ENCODE results near the gene PSMC3IP.
"Not testable (repeated sequence)": the region's sequence is repeated elsewhere in the genome, so short reads cannot be mapped to it uniquely, and the experiment has no call there.

Gene PSMC3IP, protein sequence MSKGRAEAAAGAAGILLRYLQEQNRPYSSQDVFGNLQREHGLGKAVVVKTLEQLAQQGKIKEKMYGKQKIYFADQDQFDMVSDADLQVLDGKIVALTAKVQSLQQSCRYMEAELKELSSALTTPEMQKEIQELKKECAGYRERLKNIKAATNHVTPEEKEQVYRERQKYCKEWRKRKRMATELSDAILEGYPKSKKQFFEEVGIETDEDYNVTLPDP

DNA sequence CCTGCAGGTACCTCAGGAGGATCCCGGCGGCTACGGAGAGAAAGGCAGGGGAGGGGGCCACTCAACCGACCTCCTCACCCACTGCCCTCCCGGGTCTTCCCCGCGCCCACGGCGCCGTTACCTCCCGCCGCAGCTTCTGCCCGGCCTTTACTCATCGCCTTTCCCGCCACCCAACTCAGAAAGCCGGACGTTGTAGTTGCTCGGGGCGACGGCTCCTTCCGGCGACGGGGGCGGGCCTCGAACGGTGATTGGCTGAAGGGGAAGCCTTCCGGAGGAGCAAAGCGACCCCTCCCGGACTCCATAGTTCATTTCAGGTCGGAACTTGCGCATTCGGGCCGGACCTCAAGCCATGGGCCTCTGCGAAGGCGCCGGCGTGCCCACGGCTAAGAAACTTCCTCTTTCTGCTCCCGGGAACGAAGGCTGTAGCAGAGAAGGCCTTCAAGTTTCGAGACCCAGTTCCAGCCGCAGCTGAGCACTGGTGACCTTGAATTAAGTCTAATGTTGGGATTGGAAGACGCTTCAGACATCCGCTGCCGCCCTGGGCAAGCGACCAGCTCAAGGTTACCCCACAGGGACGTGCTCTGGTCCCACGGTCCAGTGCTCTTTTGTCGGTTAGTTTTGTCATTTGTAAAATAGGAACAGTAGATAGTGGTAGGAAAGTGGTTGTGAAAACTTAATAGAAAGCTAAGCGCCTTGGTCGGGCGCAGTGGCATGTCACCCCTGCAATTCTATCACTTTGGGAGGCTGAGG is at the start of gene PSMC3IP:
TSS of gene PSMC3IP (minus strand) at position 198 of the 750 bp plus-strand sequence. CDS start at position 155, 43 bp downstream.
- DNase-seq (ENCODE audit: low read depth): peak; percentile 95

DNA sequence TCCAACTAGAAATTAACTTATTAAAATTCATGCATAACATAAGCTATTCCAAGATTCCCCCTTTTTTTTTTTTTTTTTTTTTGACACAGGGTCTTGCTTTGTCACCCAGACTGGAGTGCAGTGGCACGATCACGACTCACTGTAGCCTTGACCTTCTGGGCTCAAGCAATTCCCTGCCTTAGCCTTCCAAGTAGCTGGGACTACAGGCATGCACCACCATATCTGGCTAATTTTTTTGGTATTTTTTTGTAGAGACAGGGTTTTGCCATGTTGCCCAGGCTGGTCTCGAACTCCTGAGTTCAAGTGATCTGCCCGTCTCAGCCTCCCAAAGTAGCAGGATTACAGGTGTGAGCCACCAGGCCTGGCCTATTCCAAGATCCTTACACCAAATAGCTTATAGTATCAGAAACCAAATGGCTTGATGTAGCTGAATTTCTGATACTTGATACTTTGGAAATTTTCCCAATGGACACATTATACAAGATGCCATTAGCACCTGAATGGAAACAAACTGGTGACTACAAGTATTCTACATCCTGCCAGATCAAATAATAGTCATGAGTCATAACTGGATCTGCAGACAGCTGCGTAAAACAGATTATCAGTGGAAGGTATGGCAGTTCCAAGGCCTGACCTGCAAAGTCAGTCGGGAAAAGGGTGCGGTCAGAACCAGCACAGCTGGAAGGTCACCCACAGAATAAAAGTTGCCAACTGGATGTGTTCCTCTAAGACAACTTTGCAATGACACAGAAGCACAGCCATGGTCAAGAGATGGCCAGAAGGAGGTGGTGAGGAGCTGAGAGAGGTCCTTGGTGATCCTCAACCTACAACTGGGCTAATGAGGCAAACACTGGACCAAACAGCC is 46.4 kb upstream of the PSMC3IP start:
- no peak for DNase-seq (ENCODE audit: low read depth)

DNA sequence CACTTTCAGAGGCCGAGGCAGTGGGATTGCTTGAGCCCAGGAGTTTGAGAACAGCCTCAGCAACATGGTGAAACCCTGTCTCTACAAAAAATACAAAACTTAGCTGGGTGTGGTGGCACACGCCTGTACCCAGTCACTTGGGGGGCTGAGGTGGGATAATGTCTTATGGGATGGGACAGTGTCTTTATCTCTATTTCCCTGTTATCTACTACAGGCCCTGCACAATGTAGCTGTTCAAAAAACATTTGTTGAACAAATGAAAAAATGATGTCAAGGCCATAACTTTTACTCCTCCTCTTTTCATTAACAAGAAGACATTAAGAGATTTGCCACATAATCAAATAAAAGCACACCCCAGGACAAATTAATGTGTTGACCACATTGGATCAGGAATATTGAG is 45.7 kb upstream of the PSMC3IP start:
- no peak for DNase-seq (ENCODE audit: low read depth)

DNA sequence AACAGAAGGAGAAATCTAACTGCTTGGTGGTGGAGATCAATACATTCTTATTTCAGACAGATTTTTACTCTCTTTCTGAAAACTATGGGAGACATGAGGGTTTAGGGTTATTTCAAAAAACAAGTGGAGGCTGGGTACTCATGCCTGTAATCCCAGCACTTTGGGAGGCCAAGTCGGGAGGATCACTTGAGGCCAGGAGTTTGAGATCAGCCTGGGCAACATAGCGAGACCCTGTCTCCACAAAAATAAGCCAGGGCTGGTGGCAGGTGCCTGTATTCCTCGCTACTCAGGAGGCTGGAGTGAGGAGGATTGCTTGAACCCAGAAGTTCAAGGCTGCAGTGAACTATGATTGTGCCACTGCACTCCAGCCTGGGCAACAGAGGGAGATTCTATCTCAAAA is 44.5 kb upstream of the PSMC3IP start:
- not testable (repeated sequence) for DNase-seq (ENCODE audit: low read depth)

DNA sequence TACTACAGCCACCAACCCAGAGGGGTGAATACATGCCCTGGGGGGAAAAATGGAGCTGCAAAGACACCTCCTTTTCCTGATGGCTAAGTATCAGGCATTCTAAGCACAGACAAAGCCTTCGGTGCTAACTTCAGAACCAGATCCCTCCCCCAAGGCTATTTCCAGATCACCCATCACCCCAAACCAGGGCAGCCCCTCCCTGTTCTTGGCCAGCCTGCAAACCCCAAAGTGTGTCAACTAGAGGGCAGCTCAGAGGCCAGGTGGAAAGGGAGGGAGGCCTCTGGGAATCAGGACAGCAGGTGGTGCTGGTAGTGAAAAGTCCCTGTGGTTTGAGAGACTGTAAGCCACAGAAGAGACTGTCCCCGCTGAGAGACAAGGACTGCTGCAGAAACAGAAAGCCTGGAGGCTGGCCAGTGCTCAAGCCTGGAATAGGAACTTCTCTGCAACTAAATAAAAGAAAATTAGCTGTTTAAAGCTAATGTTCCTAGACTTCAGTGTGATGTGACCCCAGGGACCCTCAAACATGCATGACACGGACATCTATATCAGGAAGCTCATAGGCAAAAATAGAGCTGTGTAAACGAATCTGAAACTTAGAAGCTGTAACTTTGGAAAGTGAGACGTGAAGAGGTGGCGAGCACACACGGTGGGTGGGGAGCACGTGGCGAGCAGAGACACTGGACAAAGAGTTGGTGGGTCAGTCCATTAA is 41.1 kb upstream of the PSMC3IP start:
- DNase-seq (ENCODE audit: low read depth): peak; percentile 40

DNA sequence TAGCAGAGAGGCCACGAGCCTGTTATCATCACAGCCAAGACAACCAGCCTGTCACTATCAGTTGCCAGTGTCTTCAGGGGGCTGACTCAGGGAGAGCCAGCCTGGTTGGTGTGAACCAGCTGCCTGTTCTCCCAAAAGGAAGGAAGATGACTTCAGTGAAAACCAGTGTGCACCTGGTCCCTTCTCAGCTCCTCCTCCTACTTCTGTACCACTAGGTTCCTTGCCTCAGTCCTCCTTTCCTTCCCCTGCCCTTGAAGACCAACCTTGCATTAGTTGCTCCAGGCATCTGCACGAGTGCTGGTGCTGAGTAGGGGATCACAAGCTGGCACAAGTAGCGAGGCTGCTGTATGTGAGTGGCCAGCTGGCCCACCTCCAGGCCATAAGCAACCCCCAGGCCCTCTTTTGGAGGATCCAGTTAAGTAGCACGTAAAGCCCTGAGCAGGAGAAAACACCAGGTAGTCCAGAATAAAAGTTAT is 40.5 kb upstream of the PSMC3IP start:
- DNase-seq (ENCODE audit: low read depth): no peak

DNA sequence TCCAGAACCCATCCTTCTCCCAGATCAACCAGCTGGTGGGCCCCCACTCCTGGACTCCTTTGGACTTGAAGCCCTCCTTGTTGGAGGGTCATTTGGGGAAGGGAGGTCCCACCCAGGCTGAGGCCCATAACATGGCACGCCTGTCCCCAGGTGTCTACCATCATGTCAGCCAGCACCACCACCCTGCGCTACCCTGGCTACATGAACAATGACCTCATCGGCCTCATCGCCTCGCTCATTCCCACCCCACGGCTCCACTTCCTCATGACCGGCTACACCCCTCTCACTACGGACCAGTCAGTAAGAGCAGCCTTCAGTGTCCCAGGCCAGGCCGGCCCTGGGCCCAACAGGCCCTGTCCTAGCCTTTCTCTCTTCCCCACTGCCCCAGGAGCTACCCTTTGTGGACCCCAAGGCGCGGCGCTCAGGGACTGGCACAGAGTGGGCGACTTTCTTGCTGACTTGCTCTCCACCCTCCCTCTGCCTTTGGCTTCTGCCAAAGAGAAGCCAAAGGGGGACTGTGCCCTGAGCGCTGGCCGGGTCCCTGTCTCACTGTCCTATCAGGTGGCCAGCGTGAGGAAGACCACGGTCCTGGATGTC is 36.3 kb upstream of the PSMC3IP start:
- DNase-seq (ENCODE audit: low read depth): no peak

DNA sequence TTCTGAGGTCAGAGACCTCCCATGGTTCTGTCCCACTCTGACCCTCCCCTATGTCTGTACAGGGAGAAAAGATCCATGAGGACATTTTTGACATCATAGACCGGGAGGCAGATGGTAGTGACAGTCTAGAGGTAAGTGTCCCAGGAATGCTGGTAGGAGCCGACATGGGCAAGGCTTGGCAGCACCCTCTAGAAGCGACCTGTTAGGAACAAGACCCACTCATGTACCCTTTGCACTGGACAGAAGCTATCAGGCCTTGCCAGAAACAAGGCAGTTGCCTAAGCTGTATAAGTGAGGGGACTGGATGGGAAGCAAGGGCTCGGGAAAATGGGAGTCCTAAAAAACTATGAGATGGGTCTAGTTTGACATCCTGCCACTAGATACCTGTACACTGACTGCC is 34.5 kb upstream of the PSMC3IP start:
- no peak for DNase-seq (ENCODE audit: low read depth)

DNA sequence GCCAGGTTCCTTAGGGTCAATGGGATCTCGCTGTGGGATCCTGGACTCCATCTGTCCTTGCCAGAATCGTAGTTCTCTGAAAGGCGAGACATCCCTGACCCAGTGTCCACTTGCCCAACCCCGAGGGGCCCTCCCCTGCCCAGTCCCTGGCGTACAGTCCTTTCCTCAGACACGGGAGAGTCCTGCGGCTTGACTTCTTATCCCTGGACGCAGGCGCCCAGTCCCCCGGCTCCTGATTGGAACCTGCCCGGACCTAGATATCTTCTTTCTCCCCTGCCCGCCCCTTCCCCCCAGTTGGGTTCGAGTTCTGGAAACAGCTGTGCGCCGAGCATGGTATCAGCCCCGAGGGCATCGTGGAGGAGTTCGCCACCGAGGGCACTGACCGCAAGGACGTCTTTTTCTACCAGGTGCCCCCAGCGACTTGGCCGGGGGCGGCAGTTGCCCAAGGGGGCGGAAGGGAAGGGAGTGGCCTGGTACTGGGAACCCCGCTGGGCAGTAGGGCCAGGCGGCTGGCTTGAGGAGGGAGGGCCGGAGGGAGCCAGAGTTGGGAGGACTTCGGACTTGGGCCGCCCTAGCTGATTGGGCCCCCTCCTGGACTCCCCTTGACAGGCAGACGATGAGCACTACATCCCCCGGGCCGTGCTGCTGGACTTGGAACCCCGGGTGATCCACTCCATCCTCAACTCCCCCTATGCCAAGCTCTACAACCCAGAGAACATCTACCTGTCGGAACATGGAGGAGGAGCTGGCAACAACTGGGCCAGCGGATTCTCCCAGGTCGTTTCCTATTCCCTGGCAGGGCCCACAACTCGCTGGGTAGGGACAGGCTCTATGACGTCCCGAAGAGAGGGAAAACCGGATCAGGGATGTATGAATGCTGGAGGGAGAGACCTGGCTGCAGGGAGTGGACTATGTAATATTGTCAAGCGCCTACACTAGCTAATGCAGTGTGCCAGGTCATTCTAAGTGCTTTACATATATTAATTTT is 32.6 kb upstream of the PSMC3IP start:
- not testable (repeated sequence) for DNase-seq (ENCODE audit: low read depth)

DNA sequence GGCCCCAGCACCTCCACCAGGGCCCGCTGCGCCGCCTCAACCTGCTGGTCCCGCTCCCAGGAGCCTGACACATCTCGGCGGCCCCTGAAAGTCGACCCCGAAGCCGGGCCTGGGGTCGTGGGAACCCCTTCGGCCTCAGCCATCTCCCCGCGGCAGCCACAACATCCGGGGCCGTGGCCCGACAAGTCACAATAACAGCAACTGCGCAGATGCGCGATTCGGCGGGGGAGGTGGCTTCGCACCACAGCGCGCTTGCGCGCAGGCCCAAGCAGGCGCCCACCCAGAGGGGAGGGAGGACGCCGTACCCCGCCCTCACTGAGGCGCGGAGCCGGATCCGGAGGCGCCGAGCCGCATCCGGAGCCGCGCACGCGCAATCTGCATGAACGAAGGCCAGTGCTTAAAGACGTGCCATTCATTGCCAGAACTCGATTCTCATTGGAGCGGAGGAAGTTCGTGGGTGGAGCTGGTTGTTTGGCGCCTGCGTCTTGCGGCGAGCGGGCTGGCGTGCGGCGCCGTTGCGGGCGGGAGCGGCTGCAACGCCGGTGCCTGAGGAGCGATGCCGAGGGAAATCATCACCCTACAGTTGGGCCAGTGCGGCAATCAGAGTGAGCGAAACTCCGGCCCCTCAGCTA is 31.8 kb upstream of the PSMC3IP start, which contains the start of the genes RETREG3 and TUBG1:
TSS of gene RETREG3 (minus strand) at position 193 of the 632 bp plus-strand sequence. CDS start at position 143, 50 bp downstream.
TSS of gene TUBG1 (plus strand) at position 502 of the 632 bp plus-strand sequence. CDS start at position 557, 55 bp downstream.
- peak; percentile 99 for DNase-seq (ENCODE audit: low read depth)

DNA sequence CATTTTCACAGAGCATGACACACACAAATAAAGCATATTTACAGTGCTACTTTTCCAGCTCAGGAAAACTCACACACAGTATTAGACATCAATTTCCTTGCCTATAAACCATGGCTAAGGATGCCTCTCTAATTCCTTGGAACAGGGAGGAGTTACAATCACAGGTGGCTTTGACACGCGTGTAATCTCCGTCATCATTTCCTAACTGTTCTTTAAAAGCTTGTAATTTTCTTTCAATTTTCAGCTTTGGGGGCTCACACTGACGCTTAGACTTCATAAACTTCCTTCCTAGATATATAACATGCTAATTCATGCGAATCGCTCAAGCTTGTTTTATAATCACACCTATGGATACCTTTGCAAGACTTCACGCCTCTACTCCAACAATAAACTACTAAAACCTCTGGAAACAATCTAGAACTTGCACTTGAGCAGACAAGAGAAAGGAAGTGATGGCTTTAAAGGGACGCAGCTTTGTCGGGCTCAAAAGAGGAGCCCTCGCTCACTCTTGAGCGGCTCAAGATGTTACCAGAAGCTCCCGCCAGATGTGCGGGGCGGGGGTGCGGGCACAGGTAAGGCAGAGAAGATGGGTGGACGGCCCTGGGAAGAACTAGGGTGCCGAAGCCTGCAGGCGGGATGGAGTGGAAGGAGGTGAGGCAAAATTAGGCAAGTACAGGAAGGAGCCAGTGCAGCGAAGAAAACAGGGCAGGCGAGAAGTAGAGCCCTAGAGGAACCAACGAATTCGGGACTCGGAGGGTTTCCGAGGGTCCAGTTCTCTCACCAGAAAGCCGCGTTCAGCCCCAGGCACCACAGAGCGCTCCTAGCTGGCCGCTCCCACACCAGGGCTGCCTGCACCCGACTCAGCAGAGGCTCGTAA is 31.0 kb upstream of the PSMC3IP start:
- DNase-seq (ENCODE audit: low read depth): peak; percentile 25

DNA sequence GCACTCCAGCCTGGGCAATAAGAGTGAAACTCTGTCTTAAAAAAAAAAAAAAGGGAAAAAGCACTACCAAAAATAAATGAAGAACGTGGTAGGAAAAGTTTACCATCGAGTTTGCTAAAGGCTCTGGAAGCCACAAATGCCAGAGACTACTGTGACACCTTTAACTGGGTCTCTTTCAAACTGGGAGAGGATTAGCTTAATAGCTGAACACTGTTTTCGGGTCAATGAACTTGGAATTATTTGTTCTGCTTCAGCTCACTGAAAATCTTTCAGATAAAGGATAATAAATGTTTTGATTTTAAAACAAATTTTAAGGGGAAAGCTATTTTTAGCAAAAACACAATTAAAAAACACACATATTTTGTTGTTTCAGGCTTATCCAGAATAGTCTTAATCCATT is 30.2 kb upstream of the PSMC3IP start:
- DNase-seq (ENCODE audit: low read depth): no peak

DNA sequence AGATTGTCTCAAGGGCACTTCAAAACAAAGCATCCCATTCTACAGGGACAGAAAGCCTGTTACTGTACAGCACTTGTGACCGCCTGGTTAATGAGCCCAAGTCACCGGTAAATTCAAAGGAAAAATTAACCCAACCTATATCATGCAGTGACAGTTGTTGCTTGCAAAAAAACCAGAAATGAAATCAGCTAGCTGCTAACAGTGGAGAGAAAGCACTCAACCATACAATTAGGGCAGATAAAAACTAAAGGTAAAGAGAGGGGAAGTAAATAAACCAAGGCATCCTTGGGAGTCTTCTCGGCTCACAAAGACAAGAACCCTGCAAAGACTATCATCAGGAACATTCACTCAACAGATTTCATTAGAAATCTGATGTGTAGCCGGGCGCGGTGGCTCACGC is 25.8 kb upstream of the PSMC3IP start:
- no peak for DNase-seq (ENCODE audit: low read depth)

DNA sequence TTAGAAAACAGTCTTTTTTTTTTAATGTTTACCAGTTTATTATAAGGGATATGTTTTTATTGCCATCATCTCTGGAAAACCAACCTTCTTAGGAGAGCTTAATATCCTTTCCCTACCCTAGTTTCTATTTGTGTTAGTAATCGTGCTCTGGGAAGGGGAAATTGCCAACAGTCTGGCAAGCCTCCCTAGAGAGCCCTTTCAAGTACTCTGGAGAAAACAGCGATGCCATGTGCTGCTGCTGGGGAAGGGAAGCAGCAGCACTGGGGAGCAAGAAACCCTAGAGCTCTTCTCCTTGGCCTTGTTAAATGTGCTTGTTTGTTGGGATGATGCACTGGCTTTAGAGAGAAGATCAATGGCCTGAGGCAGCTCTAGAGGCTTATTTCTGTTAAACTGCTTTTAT is 21.4 kb upstream of the PSMC3IP start:
- DNase-seq (ENCODE audit: low read depth): no peak

DNA sequence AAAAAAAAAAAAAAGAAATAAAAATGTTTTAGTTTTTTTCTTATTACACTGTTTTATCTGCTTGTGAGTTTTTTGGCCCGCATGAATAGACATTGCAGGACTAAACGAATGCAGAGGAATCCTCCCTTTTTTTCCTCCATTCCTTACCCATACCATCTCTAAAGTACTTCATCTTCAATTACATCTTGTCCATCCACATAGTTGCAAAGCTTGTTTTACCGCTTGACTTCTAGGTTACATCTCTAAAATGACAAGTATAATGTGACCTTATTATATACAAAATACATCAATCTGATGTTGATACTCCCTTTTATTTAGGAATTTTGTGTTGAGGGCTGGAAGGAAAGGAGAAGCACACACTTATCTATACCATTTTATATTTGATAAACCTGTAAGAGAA is 18.9 kb upstream of the PSMC3IP start:
- DNase-seq (ENCODE audit: low read depth): no peak

DNA sequence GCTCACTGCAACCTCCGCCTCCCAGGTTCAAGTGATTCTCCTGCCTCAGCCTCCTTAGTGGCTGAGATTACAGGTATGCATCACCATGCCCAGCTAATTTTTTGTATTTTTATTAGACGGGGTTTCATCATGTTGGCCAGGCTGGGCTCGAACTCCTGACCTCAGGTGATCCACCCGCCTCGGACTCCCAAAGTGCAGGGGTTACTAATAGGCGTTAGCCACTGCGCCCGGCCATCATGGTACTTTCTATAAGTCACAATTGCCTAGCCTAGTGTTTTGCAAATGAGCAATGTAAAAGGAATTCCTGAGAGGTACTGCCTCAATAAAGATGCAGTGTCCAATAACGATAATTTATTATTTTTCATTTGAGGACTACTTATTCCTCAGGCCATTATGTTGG is 13.9 kb upstream of the PSMC3IP start:
- no peak for DNase-seq (ENCODE audit: low read depth)

DNA sequence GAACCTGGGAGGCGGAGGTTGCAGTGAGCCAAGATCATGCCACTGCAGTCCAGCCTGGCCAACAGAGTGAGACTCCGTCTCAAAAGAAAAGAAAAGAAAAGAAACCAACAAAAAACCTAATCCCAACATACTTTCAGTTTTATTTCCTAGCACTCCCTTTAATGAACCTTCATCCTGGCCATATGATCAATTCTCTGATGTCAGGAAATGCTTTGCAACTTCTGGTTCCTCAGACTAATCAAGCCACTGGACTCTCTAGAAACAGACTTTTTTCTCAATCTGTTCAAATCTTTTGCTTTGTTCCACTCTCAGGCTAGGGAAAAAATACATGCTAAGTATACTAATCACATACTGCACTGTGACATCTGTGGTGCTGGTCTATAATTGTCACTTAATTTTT is 13.4 kb upstream of the PSMC3IP start:
- no peak for DNase-seq (ENCODE audit: low read depth)

DNA sequence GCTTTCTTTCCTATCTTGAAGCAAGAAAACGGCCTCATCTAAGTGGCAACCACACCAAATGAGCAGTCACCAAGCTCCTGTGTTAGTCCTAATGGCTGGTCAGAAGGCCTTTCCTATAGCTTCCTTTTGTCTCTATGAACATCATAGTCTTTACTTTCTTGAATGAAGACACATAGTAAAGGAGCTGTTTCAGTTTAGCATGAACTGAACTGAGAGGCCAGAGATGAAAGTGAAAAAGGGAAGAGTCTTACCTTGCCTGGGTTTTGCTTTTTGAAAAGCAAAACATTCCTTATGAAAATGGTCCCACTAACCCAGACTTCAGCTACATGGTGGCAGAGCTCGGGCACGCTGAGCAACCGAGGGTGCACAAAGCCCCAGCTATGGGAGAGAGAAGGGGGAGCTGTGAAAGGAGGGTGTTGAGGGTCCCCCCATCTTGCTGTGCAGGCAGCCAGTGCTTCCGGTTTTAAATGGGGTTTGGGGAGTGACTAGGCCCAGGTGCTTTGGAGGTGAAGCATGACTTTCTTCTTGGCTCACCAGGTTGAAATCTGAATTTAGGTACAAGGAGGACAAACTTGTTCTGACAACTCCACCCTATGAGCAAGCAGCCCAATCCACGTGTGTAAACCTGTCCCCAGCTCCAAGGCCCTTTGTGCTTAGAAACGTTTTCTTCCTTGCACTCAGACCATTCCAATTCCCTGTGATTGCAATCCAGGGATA is 9.1 kb upstream of the PSMC3IP start:
- DNase-seq (ENCODE audit: low read depth): no peak
